NB4 (cell line): ENCODE data around the gene MICU1.

Source experiments
- CTCF ChIP-seq: IDR thresholded peaks from one replicate; pipeline ENCODE4 v1.5.1; 2012; ENCODE audit warnings: low read depth, low read length
- MAX ChIP-seq: IDR thresholded peaks from 2 replicates; pipeline ENCODE4 v1.6.1; 2011; ENCODE audit warnings: low read depth, low read length
- MYC ChIP-seq: IDR thresholded peaks from 2 replicates; pipeline ENCODE4 v1.6.1; 2011; ENCODE audit warnings: low read depth, low read length
- POLR2A ChIP-seq: IDR thresholded peaks from 2 replicates; pipeline ENCODE4 v1.6.1; 2011; ENCODE audit warnings: mild to moderate bottlenecking; ENCODE audit not compliant: insufficient read length; ENCODE audit errors: extremely low read depth

- TF ChIP-seq CTCF: no peak
- no peak for TF ChIP-seq POLR2A
- TF ChIP-seq MYC: no peak
- TF ChIP-seq MAX: no peak
These were observed 83.5 kb downstream of the MICU1 start for GRCh38 chr10:72542396-72542815.
